Prostate gland (tissue), 2 donors: Measurements from ENCODE around the gene GDF7. TPM values are rescaled to one million over a fixed set of nuclear protein-coding genes. Genes with fewer than 3 reads are reported as not detected.
A peak's percentile ranks its signal among the peaks of the same experiment; 100 is the strongest.

ENCODE experiments used
- DNase-seq: peaks from one replicate; pipeline ENCODE4 v3.0.0-alpha.2; 2019; ENCODE audit warnings: low spot score
- H3K27ac ChIP-seq, 2 donors: fragments of 200-600 bp; sonication (generic); 2 replicates each; pipeline ENCODE4 v1.5.1; 2017 to 2019
- H3K27me3 ChIP-seq: fragments of 200-600 bp; sonication (generic); replicated peaks from 2 replicates; pipeline ENCODE4 v1.5.1; 2019; ENCODE audit not compliant: insufficient read depth
- H3K36me3 ChIP-seq, 2 donors: fragments of 200-600 bp; sonication (generic); 1 replicate in 1 of 2; 2 replicates in 1 of 2; pipeline versions ENCODE4 v1.5.1 to v1.8.1; 2017 to 2019
- H3K4me1 ChIP-seq: fragments of 200-600 bp; sonication (generic); replicated peaks from 2 replicates; pipeline ENCODE4 v1.5.1; 2019
- H3K4me3 ChIP-seq, 2 donors: fragments of 200-600 bp; sonication (generic); 2 replicates each; pipeline ENCODE4 v1.5.1; 2017 to 2019
- H3K9me3 ChIP-seq: fragments of 200-600 bp; sonication (generic); 2 replicates; pipeline ENCODE4 v1.5.1; 2017
- CTCF ChIP-seq, 4 experiments: fragments of 200-600 bp in 2 of 4; fragments of 450-650 bp in 2 of 4; sonication (generic) in 2 of 4; IDR thresholded peaks; 1 replicate in 3 of 4; 2 replicates in 1 of 4; pipeline ENCODE4 v1.5.1; 2016 to 2019; ENCODE audit warnings: antibody characterized with exemption in 4 of 4, mild to moderate bottlenecking in 2 of 4, moderate library complexity in 2 of 4
- POLR2A ChIP-seq: fragments of 450-650 bp; IDR thresholded peaks from one replicate; pipeline ENCODE4 v1.6.1; 2016; ENCODE audit warnings: antibody characterized with exemption, mild to moderate bottlenecking
- POLR2AphosphoS5 ChIP-seq: sonication (generic); formaldehyde crosslinking; IDR thresholded peaks from one replicate; pipeline ENCODE4 v1.6.1; 2017; ENCODE audit warnings: antibody characterized with exemption
- WGBS: methylation state at CpG from one replicate; pipeline ENCODE4 v1.1.5; 2018; 5-methylcytosine and 5-hydroxymethylcytosine counted together
- intact Hi-C: fragments of 100-400 bp; cut with DNase I; formaldehyde crosslinking; loops from one replicate; pipeline ENCODE4 v1.14.2; 2022
- total RNA-seq, 2 donors: library from RNA; depleted of rRNA; stranded (reverse); fragments of >200 nt; gene quantifications; one replicate each; pipeline ENCODE4 v1.1.0, GENCODE V29; 2016

Gene GDF7
- 1 to 10 TPM; 3.3 to 7.0 TPM for total RNA-seq

GRCh38 chr2:20666304-20667150 is at the start of gene GDF7:
TSS of gene GDF7 (plus strand) at chr2:20667144. CDS start at chr2:20667240, 96 bp downstream.
- Histone ChIP-seq H3K36me3 (no peaks in the 10 kb centered on the region), H3K27ac (peak within 1 kb of the TSS; percentile 65 to 71), H3K4me3 (peak within 1 kb of the TSS; percentile 41 to 45), H3K4me1 (peaks cover 5% of the 10 kb centered on the region), H3K27me3 (peaks cover 10% of the 10 kb centered on the region), H3K9me3 (no peaks in the 10 kb centered on the region)
- 1% methylated on average over 65 of the region's 86 CpGs for WGBS
- intact Hi-C loops: no loop called here
- DNase-seq: no peak
- TF ChIP-seq POLR2AphosphoS5: no peak
- no peak for TF ChIP-seq POLR2A
- TF ChIP-seq CTCF (IDR thresholded peaks at IDR 0.05): peak in 3 of 4 experiments; percentile 9 to 23 (median 22)

GRCh38 chr2:20617892-20618467 is 49.0 kb upstream of the GDF7 start:
- intact Hi-C loops: loop anchor here (1.0 kb wide), 1 partner anchor 172 kb away; no protein-coding TSS in a partner anchor
- WGBS: 42% methylated on average over 14 of the region's 14 CpGs
- Histone ChIP-seq H3K4me3 (no peak overlapping the region), H3K27ac (peak overlapping the region; percentile 86), H3K9me3 (no peaks in the 10 kb centered on the region), H3K36me3 (peaks cover 4 to 6% of the 10 kb centered on the region in 2 donors), H3K27me3 (no peaks in the 10 kb centered on the region), H3K4me1 (peaks cover 26% of the 10 kb centered on the region)
- DNase-seq: peak; percentile 73
- peak in 2 of 4 experiments; percentile 58 to 62 for TF ChIP-seq CTCF (IDR thresholded peaks at IDR 0.05)
- no peak for TF ChIP-seq POLR2A
- TF ChIP-seq POLR2AphosphoS5: peak; percentile 78

- Histone ChIP-seq H3K4me3 (no peak overlapping the region), H3K9me3 (no peaks in the 10 kb centered on the region), H3K4me1 (peaks cover 26% of the 10 kb centered on the region), H3K27ac (peak overlapping the region; percentile 86), H3K36me3 (peaks cover 5 to 6% of the 10 kb centered on the region in 2 donors), H3K27me3 (no peaks in the 10 kb centered on the region)
- DNase-seq: no peak
- intact Hi-C loops: no loop called here
- TF ChIP-seq CTCF (IDR thresholded peaks at IDR 0.05): no peak
- TF ChIP-seq POLR2AphosphoS5: no peak
- no peak for TF ChIP-seq POLR2A
- 63% methylated on average over 10 of the region's 10 CpGs for WGBS
Observed at GRCh38 chr2:20618468-20618885, 48.5 kb upstream of the GDF7 start.

GRCh38 chr2:20618886-20619521 is 47.9 kb upstream of the GDF7 start:
- intact Hi-C loops: no loop called here
- 85% methylated on average over 15 of the region's 15 CpGs for WGBS
- Histone ChIP-seq H3K36me3 (peaks cover 5 to 6% of the 10 kb centered on the region in 2 donors), H3K4me1 (peaks cover 26% of the 10 kb centered on the region), H3K27ac (peak overlapping the region; percentile 86), H3K9me3 (no peaks in the 10 kb centered on the region), H3K27me3 (no peaks in the 10 kb centered on the region), H3K4me3 (no peak overlapping the region)
- no peak for TF ChIP-seq POLR2AphosphoS5
- no peak for TF ChIP-seq POLR2A
- TF ChIP-seq CTCF (IDR thresholded peaks at IDR 0.05): no peak
- no peak for DNase-seq
